Measurements from ENCODE around the gene KRT15. TPM values are rescaled to one million over a fixed set of nuclear protein-coding genes. Genes with fewer than 3 reads are reported as not detected.

KRT15 gene
- total and polyA plus RNA-seq, 2 donors: 191 to 831 TPM

DNA sequence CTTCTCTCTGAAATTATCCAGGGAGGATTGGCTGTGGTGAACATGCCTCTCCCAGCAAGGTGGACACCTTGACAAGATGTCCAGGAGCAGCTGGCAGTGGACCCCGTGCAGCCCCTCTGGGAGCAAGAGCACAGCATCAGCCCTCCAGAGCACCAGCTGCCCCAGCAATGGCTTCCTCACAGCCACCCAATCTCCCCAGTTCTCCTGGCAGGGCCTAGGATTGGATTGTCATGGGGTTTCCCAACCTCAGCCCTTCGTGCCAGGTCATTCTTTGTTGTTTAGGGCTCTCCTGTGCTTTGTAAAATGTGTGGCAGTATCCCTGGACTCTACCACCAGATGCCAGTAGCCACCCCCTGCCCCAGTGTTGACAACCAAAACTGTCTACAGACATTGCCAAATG lies 27.2 kb downstream of the KRT15 start:
- DNase-seq (ENCODE audit: low read depth in 6 of 9, low spot score in 9 of 9): no peak
- Histone ChIP-seq H3K27me3 (ENCODE audit: control insufficient read depth in 2 of 2, insufficient read depth in 1 of 2, low read length in 1 of 2) (no peaks in the 10 kb centered on the region), H3K4me3 (ENCODE audit: low read length in 2 of 2) (no peak overlapping the region), H3K9me3 (ENCODE audit: control insufficient read depth in 2 of 2, insufficient read depth in 1 of 2, low read length in 1 of 2) (no peaks in the 10 kb centered on the region), H3K36me3 (ENCODE audit: control insufficient read depth in 2 of 2, insufficient read depth in 2 of 2, low read length in 1 of 2) (no peaks in the 10 kb centered on the region), H3K4me1 (ENCODE audit: control insufficient read depth in 2 of 2, insufficient read depth in 2 of 2, low read length in 2 of 2) (peaks cover 0 to 6% of the 10 kb centered on the region in 2 donors), H3K27ac (ENCODE audit: low read depth in 1 of 2, low read length in 1 of 2) (no peak overlapping the region)
- WGBS: 70% methylated on average over 2 of the region's 2 CpGs

DNA sequence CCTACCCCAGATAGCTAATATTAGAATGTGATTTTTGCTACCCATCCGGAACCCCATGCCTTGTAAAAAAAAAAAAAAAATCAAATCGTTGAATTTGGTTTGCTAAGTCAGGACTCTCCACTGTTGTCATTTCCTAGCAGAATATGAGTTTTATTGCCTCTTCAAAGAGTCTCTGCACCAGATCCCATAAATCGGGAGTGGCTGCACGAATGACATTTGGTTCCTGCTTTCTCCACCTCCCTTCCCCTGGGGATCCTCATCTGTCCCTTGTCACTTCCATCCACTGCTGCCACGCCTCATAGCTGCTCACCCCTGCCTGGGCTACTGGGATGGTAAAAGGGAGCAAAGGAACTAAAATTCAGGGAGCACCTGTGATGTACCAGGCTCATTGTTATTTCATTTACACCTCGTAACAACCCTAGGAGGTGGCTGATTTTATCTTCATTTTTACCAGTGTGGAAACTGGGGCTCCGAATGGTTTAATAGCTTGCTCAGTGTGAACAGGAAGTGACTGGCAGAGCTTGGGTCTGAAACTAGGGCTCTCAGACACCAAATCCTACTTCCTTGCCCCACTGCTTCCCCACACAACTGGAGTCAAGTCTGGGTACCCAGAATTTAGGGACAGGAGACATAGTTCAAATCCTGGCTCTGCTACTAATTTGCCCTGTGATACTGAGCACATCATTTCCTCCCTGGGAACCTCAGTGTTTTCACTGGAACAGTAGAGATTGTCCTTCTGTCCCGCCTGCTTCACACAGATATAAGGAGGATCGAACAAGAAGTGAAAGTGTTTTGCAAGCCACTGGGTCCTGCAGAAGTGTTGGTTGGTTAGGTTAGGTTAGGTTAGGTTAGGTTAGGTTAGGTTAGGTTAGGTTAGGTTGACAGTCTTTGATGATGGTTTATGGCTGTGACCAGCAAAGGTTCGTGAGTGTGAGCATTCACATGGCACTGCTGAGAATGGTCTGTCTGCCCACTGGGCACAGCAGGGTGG lies 28.4 kb downstream of the KRT15 start:
- Histone ChIP-seq H3K27ac (ENCODE audit: low read depth in 1 of 2, low read length in 1 of 2) (no peak overlapping the region), H3K4me3 (ENCODE audit: low read length in 2 of 2) (no peak overlapping the region), H3K4me1 (ENCODE audit: control insufficient read depth in 2 of 2, insufficient read depth in 2 of 2, low read length in 2 of 2) (peaks cover 0 to 6% of the 10 kb centered on the region in 2 donors), H3K27me3 (ENCODE audit: control insufficient read depth in 2 of 2, insufficient read depth in 1 of 2, low read length in 1 of 2) (no peaks in the 10 kb centered on the region), H3K9me3 (ENCODE audit: control insufficient read depth in 2 of 2, insufficient read depth in 1 of 2, low read length in 1 of 2) (no peaks in the 10 kb centered on the region), H3K36me3 (ENCODE audit: control insufficient read depth in 2 of 2, insufficient read depth in 2 of 2, low read length in 1 of 2) (no peaks in the 10 kb centered on the region)
- WGBS: 73% methylated on average over 10 of the region's 10 CpGs
- DNase-seq (ENCODE audit: low read depth in 6 of 9, low spot score in 9 of 9): no peak

DNA sequence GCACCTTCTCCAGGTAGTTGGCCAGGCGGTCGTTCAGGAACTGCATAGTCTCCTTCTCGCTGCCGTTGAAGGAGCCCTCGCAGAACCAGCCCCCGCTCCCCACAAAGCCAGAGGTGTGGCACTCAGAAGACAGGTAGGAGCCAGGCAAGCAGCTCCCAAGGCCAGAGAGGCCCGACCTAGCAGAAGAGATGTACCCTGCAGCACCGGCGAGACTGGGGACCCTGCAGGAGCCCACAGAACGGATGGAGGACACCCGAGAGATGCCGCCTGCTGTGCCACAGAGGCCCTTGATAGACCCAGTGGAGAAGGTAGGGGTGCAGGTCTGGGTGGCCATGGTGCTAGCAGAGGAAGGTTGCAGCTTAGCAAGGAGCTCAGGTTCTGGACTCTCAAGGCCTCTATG lies 29.2 kb downstream of the KRT15 start, which contains the start of gene KRT36:
Gene KRT36, minus strand, starts transcription at position 380 of the 400 bp plus-strand sequence. Its CDS starts 46 bp downstream, at position 334.
- H3K36me3 ChIP-seq (ENCODE audit: control insufficient read depth in 2 of 2, insufficient read depth in 2 of 2, low read length in 1 of 2): no peaks in the 10 kb centered on the region
- no peak within 1 kb of the TSS for H3K4me3 ChIP-seq (ENCODE audit: low read length in 2 of 2)
- no peak for DNase-seq (ENCODE audit: low read depth in 6 of 9, low spot score in 9 of 9)
- H3K27me3 ChIP-seq (ENCODE audit: control insufficient read depth in 2 of 2, insufficient read depth in 1 of 2, low read length in 1 of 2): no peaks in the 10 kb centered on the region
- H3K27ac ChIP-seq (ENCODE audit: low read depth in 1 of 2, low read length in 1 of 2): no peak within 1 kb of the TSS
- peaks cover 0 to 6% of the 10 kb centered on the region in 2 donors for H3K4me1 ChIP-seq (ENCODE audit: control insufficient read depth in 2 of 2, insufficient read depth in 2 of 2, low read length in 2 of 2)
- 96% methylated on average over 12 of the region's 12 CpGs for WGBS
- H3K9me3 ChIP-seq (ENCODE audit: control insufficient read depth in 2 of 2, insufficient read depth in 1 of 2, low read length in 1 of 2): no peaks in the 10 kb centered on the region

DNA sequence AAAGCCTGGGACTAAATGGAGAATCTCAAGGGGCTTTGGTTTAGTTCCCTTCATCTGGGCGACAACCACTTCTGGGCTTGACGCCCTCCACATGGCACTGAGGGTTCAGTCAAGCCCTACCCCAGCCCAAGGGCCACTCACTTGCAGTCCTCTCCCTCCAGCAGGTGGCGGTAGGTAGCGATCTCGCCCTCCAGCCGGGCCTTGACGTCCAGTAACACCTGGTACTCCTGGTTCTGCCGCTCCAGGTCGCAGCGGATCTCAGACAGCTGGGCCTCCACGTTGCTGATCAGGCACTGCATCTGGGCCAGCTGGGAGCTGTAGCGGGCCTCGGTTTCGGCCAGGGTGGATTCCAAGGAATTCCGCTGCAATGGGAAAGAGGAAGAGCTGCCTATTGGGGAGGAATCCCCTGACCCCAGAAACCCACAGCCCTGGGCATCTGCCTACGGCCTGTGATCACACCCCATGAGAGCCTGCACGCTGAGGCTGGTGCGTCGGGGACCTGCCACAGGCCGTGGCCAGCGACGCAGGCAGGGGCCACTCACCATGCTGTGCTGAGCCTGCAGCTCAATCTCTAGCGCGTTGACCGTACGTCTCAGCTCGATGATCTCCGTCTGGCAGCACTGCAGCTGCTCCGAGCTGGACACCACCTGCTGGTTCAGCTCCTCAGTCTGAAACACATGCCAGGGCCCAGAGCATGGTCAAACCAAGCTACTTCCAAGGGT lies 31.7 kb downstream of the KRT15 start:
- Histone ChIP-seq H3K27ac (ENCODE audit: low read depth in 1 of 2, low read length in 1 of 2) (no peak overlapping the region), H3K4me3 (ENCODE audit: low read length in 2 of 2) (no peak overlapping the region), H3K27me3 (ENCODE audit: control insufficient read depth in 2 of 2, insufficient read depth in 1 of 2, low read length in 1 of 2) (no peaks in the 10 kb centered on the region), H3K36me3 (ENCODE audit: control insufficient read depth in 2 of 2, insufficient read depth in 2 of 2, low read length in 1 of 2) (no peaks in the 10 kb centered on the region), H3K9me3 (ENCODE audit: control insufficient read depth in 2 of 2, insufficient read depth in 1 of 2, low read length in 1 of 2) (no peaks in the 10 kb centered on the region), H3K4me1 (ENCODE audit: control insufficient read depth in 2 of 2, insufficient read depth in 2 of 2, low read length in 2 of 2) (no peaks in the 10 kb centered on the region)
- DNase-seq (ENCODE audit: low read depth in 6 of 9, low spot score in 9 of 9): peak in 1 of 9 donors; percentile 8
- 66% methylated on average over 29 of the region's 29 CpGs for WGBS

DNA sequence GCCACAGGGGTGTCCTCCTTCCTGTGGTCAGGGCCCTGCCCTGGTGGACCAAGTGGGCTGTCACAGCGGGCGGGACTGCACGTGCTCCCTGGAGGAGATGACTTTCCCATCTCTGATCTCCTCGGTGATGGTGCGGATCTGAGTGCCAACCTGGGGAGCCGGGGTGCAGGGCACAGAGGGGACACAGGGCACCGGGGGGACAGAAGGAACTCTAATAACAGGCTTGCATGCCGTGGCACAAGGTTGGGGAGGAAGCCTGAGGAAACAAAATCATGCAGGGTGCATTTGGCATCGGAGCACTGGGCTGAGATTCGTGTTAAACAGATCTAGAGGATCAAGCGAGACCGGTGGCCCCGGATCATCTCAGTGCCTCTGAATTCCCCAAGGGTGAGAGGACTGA lies 32.4 kb downstream of the KRT15 start:
- no peaks in the 10 kb centered on the region for H3K9me3 ChIP-seq (ENCODE audit: control insufficient read depth in 2 of 2, insufficient read depth in 1 of 2, low read length in 1 of 2)
- H3K4me1 ChIP-seq (ENCODE audit: control insufficient read depth in 2 of 2, insufficient read depth in 2 of 2, low read length in 2 of 2): no peaks in the 10 kb centered on the region
- H3K4me3 ChIP-seq (ENCODE audit: low read length in 2 of 2): no peak overlapping the region
- H3K27me3 ChIP-seq (ENCODE audit: control insufficient read depth in 2 of 2, insufficient read depth in 1 of 2, low read length in 1 of 2): no peaks in the 10 kb centered on the region
- no peak overlapping the region for H3K27ac ChIP-seq (ENCODE audit: low read depth in 1 of 2, low read length in 1 of 2)
- H3K36me3 ChIP-seq (ENCODE audit: control insufficient read depth in 2 of 2, insufficient read depth in 2 of 2, low read length in 1 of 2): no peaks in the 10 kb centered on the region
- 95% methylated on average over 13 of the region's 13 CpGs for WGBS
- no peak for DNase-seq (ENCODE audit: low read depth in 6 of 9, low spot score in 9 of 9)

DNA sequence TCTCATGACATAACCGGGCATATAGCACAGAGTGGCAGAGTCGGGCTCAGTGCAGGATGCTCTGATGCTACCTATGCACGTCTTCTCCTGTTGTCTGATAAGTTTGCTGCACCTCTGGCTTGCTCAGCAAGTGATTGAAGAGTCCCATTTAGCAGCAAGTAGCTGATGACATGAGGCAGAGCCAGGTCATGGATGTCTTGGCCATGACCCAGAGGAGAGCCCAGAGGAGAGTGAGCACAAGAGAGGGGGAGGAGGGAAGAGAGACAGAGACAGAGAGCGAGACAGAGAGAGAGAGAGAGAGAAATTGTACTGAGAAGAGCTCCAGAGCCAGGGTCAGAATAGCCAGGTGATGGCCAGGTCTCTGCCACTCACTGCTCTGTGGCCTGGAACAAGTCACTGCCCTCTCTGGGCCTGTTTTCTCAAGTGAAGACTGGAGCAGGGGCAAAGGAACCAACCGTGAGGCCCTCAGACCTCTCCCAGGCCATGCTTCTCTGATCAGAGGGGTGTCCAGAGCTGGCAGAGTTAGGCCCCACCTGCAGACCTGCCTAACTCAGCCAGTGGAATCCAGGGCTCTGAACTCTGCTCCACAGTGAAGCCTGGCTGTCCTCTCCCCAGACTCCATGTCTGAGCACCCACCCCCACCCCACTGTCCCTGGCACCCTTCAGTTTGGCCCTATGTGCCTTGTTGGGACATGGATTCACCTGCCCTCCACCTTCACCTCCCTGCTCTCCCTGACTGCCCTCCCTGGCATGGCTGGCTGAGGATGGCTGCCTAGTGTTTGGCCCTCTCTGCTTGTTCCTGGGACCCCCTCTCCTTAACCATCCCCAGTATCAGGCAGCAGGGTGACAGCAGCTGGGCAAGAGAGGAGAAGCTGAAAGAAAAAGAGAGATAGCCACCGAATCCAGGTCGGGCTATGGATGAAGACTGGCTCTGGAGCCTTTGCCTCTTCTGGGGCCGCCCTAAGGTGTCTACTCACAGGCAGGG lies 33.5 kb downstream of the KRT15 start:
- Histone ChIP-seq H3K9me3 (ENCODE audit: control insufficient read depth in 2 of 2, insufficient read depth in 1 of 2, low read length in 1 of 2) (no peaks in the 10 kb centered on the region), H3K4me3 (ENCODE audit: low read length in 2 of 2) (no peak overlapping the region), H3K4me1 (ENCODE audit: control insufficient read depth in 2 of 2, insufficient read depth in 2 of 2, low read length in 2 of 2) (no peaks in the 10 kb centered on the region), H3K36me3 (ENCODE audit: control insufficient read depth in 2 of 2, insufficient read depth in 2 of 2, low read length in 1 of 2) (no peaks in the 10 kb centered on the region), H3K27ac (ENCODE audit: low read depth in 1 of 2, low read length in 1 of 2) (no peak overlapping the region), H3K27me3 (ENCODE audit: control insufficient read depth in 2 of 2, insufficient read depth in 1 of 2, low read length in 1 of 2) (no peaks in the 10 kb centered on the region)
- 95% methylated on average over 8 of the region's 8 CpGs for WGBS
- DNase-seq (ENCODE audit: low read depth in 6 of 9, low spot score in 9 of 9): no peak

DNA sequence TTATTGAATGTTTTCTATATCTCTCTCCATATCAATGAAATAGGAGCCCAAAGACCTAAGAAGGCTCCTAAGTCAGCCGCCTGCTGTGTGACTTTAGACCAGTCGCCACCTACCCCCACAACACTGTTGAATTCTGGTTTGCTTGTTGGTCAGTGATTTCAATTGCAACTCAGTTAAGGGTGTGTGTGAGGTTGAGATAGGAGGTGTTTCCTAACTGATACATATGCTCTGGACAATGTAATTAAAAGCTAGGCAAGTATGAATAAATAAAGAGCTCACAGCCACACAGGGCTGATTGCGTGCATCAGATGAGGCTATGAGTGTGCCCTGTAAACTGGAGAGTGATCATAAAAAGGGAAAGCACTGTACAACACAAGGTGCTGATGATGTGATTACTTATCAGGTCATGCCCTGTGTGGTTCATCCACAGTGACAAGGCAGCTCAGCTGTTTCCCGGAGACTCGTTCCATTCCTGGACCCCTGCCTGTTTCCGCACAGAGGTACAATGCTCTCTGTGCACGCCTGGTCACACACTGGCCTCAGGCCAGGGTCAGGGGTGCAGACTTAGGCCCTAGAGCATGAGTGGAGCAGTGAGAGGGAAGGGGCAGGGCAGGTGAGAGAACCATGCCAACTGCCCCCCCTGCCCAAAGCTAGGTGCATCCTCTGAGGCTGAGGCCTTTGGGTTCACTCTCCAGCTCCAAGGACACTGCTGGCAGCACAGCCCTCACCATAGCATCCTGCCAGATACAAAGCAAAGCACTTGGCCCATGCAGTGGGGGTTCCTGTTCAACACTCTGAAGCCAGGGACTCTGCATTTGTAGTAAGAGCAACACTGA lies 34.5 kb downstream of the KRT15 start:
- 89% methylated on average over 7 of the region's 7 CpGs for WGBS
- Histone ChIP-seq H3K27me3 (ENCODE audit: control insufficient read depth in 2 of 2, insufficient read depth in 1 of 2, low read length in 1 of 2) (no peaks in the 10 kb centered on the region), H3K4me3 (ENCODE audit: low read length in 2 of 2) (no peak overlapping the region), H3K36me3 (ENCODE audit: control insufficient read depth in 2 of 2, insufficient read depth in 2 of 2, low read length in 1 of 2) (no peaks in the 10 kb centered on the region), H3K9me3 (ENCODE audit: control insufficient read depth in 2 of 2, insufficient read depth in 1 of 2, low read length in 1 of 2) (no peaks in the 10 kb centered on the region), H3K4me1 (ENCODE audit: control insufficient read depth in 2 of 2, insufficient read depth in 2 of 2, low read length in 2 of 2) (no peaks in the 10 kb centered on the region), H3K27ac (ENCODE audit: low read depth in 1 of 2, low read length in 1 of 2) (no peak overlapping the region)
- no peak for DNase-seq (ENCODE audit: low read depth in 6 of 9, low spot score in 9 of 9)

DNA sequence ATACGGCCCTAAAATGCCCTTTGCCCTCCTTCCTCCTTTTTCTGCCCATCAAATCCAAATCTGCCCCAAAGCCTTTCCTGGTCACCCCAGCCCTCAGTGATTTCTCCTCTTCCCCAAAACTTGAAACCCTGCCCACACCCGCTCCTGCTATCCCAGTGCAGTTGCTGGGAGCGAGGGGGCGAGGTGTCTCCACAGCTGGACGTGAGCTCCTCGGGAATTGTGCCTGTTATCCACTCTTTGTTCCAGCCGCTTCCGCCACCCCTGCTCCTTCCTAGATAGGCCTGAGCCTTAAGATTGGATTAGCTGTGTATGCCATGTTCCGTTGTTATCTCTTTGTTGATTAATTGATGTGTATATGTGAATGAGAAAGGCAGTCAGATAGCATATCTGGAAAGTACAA lies 35.2 kb downstream of the KRT15 start:
- DNase-seq (ENCODE audit: low read depth in 6 of 9, low spot score in 9 of 9): no peak
- Histone ChIP-seq H3K9me3 (ENCODE audit: control insufficient read depth in 2 of 2, insufficient read depth in 1 of 2, low read length in 1 of 2) (no peaks in the 10 kb centered on the region), H3K27ac (ENCODE audit: low read depth in 1 of 2, low read length in 1 of 2) (no peak overlapping the region), H3K36me3 (ENCODE audit: control insufficient read depth in 2 of 2, insufficient read depth in 2 of 2, low read length in 1 of 2) (no peaks in the 10 kb centered on the region), H3K4me1 (ENCODE audit: control insufficient read depth in 2 of 2, insufficient read depth in 2 of 2, low read length in 2 of 2) (no peaks in the 10 kb centered on the region), H3K4me3 (ENCODE audit: low read length in 2 of 2) (no peak overlapping the region), H3K27me3 (ENCODE audit: control insufficient read depth in 2 of 2, insufficient read depth in 1 of 2, low read length in 1 of 2) (no peaks in the 10 kb centered on the region)
- 95% methylated on average over 9 of the region's 9 CpGs for WGBS

Measured in thymus (tissue), 11 donors.